Colonic mucosa (tissue), 4 donors: ENCODE data around the gene POC1A. TPM values are rescaled to one million over a fixed set of nuclear protein-coding genes. Genes with fewer than 3 reads are reported as not detected.
A peak's percentile ranks its signal among the peaks of the same experiment; 100 is the strongest.

Experiments
- DNase-seq: peaks from one replicate; pipeline ENCODE4 v3.0.0-alpha.2; 2020
- H3K27ac ChIP-seq: fragments of 200-600 bp; one replicate; pipeline ENCODE4 v1.8.0; 2021
- H3K27me3 ChIP-seq: fragments of 200-600 bp; one replicate; pipeline ENCODE4 v1.8.0; 2021
- H3K36me3 ChIP-seq: fragments of 200-600 bp; one replicate; pipeline ENCODE4 v1.8.0; 2021
- H3K4me1 ChIP-seq: fragments of 200-600 bp; one replicate; pipeline ENCODE4 v1.8.0; 2021; ENCODE audit warnings: mild to moderate bottlenecking
- H3K4me3 ChIP-seq: fragments of 200-600 bp; one replicate; pipeline ENCODE4 v1.8.0; 2021
- H3K9ac ChIP-seq, 2 donors: one replicate each; pipeline ENCODE4 v1.7.0; 2013; ENCODE audit warnings: control low read depth in 2 of 2, low read depth in 2 of 2, low read length in 2 of 2
- H3K9me3 ChIP-seq: fragments of 200-600 bp; one replicate; pipeline ENCODE4 v1.8.0; 2021
- intact Hi-C: fragments of 100-400 bp; cut with DNase I; formaldehyde crosslinking; loops from one replicate; pipeline ENCODE4 v1.14.1; 2022
- total RNA-seq, 2 donors: library from RNA; stranded (reverse); fragmentation: NEBNext Ultra II Directional in 1 of 2; extraction: Animal tissue kit (Norgen Biotek cat#: 25700) in 1 of 2; gene quantifications; one replicate each; pipeline ENCODE4 v1.2.1, GENCODE V29; 2021
- TF ChIP-seq, protein P1 (sequence below): fragments of 200-600 bp; IDR thresholded peaks from one replicate; pipeline ENCODE4 v1.8.0; 2022; ENCODE audit warnings: antibody characterized with exemption, mild to moderate bottlenecking
- donor health status: healthy.
- donor health status: DM: no; HTN: no; CAD: no.
- donor health status: DM: no; HTN: no; CAD: no.

Gene POC1A
- total RNA-seq, 2 donors from 2014 or later: 7.6 to 33.7 TPM

DNA sequence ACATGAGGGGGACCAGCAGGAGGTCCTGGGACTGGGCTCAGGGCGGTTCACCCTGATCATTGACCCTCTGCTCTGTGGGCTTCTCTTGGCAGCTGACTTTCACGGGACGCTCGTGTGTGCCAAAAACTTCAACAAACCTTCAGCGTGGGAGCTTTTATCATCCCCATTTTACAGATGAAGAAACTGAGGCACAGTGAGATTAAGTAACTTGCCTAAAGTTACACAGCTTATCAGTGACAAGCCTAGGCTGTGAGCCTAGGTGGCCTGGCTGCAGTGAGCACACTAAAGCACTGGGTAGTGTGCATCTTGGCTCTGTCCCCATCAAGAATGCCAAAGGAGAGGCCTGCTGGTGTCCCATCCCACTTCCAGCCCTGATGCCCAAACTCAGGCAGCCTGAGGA, 74.3 kb downstream of the POC1A start:
- Histone ChIP-seq H3K4me1 (no peaks in the 10 kb centered on the region), H3K4me3 (no peak overlapping the region), H3K27me3 (no peaks in the 10 kb centered on the region), H3K27ac (no peak overlapping the region), H3K36me3 (no peaks in the 10 kb centered on the region), H3K9me3 (no peaks in the 10 kb centered on the region), H3K9ac (no peak overlapping the region)
- intact Hi-C loops: no loop called here
- DNase-seq: no peak
- TF ChIP-seq, protein P1, sequence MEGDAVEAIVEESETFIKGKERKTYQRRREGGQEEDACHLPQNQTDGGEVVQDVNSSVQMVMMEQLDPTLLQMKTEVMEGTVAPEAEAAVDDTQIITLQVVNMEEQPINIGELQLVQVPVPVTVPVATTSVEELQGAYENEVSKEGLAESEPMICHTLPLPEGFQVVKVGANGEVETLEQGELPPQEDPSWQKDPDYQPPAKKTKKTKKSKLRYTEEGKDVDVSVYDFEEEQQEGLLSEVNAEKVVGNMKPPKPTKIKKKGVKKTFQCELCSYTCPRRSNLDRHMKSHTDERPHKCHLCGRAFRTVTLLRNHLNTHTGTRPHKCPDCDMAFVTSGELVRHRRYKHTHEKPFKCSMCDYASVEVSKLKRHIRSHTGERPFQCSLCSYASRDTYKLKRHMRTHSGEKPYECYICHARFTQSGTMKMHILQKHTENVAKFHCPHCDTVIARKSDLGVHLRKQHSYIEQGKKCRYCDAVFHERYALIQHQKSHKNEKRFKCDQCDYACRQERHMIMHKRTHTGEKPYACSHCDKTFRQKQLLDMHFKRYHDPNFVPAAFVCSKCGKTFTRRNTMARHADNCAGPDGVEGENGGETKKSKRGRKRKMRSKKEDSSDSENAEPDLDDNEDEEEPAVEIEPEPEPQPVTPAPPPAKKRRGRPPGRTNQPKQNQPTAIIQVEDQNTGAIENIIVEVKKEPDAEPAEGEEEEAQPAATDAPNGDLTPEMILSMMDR: no peak

- DNase-seq: no peak
- no peak overlapping the region for H3K4me3 ChIP-seq
- intact Hi-C loops: no loop called here
Observed at GRCh38 chr3:52078781-52079560, 75.3 kb downstream of the POC1A start.

DNA sequence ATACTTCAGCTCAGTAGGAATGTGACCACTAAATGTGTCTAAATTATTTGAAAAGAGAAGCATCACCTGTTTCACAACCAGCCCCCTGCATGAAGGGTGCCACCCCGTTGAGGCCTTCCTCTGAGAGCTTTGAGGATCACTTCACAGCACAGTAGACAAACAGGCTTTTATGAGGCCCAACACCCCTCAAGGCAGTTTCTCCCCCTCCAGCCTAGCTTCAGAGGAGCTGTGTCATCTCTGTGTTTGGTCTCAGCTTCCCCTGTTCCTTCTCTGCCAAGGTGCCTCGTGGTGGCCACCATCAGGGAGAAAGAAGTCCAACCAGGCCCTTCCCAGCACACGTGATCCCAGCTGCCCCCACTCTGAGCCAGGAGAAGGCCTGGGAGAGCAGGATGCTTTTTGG, 76.3 kb downstream of the POC1A start:
- no peak for DNase-seq
- Histone ChIP-seq H3K4me3 (no peak overlapping the region), H3K9ac (no peak overlapping the region), H3K27ac (no peak overlapping the region), H3K27me3 (no peaks in the 10 kb centered on the region), H3K9me3 (no peaks in the 10 kb centered on the region), H3K4me1 (no peaks in the 10 kb centered on the region), H3K36me3 (no peaks in the 10 kb centered on the region)
- TF ChIP-seq, protein P1: no peak
- intact Hi-C loops: no loop called here

More at GRCh38 chr3:52078781-52079560, 75.3 kb downstream of the POC1A start:
- Histone ChIP-seq H3K36me3 (no peaks in the 10 kb centered on the region), H3K27ac (no peak overlapping the region), H3K9me3 (no peaks in the 10 kb centered on the region), H3K27me3 (no peaks in the 10 kb centered on the region), H3K9ac (peak overlapping the region in 1 of 2 donors; percentile 2), H3K4me1 (no peaks in the 10 kb centered on the region)
- TF ChIP-seq, protein P1: no peak

DNA sequence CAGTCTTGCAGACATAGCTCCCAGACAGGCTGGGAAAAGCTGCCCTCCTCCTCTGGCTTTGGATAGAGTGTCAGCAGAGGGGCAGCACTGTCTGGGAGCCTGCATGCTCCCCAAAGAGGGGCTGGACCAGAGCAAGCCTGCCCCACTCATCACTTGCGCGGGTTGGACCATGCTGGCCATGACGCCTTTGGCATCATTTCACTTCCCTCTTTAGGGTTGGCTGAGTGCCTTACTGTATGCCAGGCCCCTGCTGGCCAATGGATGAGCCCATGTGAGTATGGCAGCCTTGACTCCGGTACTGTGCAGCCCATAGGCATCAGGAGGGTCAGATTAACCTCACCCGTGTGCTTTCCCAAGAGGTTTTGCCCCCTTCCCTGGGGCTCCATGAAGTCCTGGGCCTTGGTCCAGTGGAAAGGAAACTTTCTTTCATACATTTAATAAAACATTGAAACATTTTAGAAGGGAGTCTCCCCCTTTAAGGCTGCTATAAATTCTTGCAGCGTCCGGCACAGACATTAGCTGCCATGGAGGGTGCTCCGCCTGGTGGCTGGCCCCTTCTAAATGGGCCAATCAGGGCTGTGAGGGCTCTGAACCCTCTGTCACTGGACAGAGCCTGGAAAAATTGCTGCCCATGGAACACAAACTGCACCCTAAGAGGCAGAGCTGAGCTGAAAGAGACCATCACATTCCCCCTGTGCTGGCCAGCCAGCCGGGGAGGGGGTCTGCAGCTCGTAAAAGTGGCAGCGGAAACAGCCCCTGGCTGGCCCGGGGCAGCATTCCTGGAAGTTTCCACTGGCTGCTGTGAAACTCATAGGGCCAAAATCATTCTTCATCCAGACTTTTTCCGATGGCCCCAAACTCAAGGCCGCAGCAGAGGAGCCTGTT, 77.1 kb downstream of the POC1A start:
- no peaks in the 10 kb centered on the region for H3K4me1 ChIP-seq
- no peaks in the 10 kb centered on the region for H3K9me3 ChIP-seq
- intact Hi-C loops: no loop called here
- no peaks in the 10 kb centered on the region for H3K36me3 ChIP-seq
- H3K27ac ChIP-seq: no peak overlapping the region
- TF ChIP-seq, protein P1: no peak
- no peak overlapping the region for H3K4me3 ChIP-seq
- no peak for DNase-seq
- no peak overlapping the region for H3K9ac ChIP-seq
- H3K27me3 ChIP-seq: no peaks in the 10 kb centered on the region

DNA sequence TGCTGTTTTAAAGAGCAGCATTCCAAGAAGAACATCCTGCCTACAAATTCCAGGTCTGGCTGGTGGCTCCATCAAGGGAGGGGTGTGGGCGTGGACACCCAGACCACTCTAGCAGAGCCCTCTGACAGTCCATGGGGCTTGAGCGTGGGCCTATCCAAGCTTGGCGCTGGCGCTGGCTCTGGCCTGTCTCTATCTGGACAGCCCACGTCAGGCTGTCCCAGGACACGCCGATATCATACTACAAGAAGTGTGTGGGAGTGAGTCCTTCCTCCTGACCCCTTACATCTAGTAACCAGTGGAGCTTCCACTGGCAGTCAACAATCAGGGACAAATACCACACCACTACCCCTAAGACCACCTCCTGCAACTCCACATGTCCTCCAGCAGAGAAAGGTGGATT, 80.7 kb downstream of the POC1A start:
- Histone ChIP-seq H3K36me3 (no peaks in the 10 kb centered on the region), H3K27me3 (no peaks in the 10 kb centered on the region), H3K27ac (no peak overlapping the region), H3K4me1 (no peaks in the 10 kb centered on the region), H3K4me3 (no peak overlapping the region), H3K9me3 (no peaks in the 10 kb centered on the region), H3K9ac (no peak overlapping the region)
- intact Hi-C loops: no loop called here
- TF ChIP-seq, protein P1: no peak
- no peak for DNase-seq
